Right lobe of liver (tissue), 6 donors: ENCODE measurements around the gene CFAP43. TPM values are rescaled to one million over a fixed set of nuclear protein-coding genes. Genes with fewer than 3 reads are reported as not detected.

Experiments used
- ATAC-seq, 4 donors: fragments of 200-7000 bp; cut with Tn5 transposase; one replicate each; pipeline ENCODE4 v1.9.1; 2020; ENCODE audit warnings: mild to moderate bottlenecking in 4 of 4, moderate library complexity in 4 of 4
- DNase-seq, 3 donors: peaks; one replicate each; pipeline ENCODE4 v3.0.0-alpha.2; 2020
- H3K27ac ChIP-seq, 3 donors: fragments of 200-600 bp; one replicate each; pipeline ENCODE4 v1.8.0; 2022
- H3K27me3 ChIP-seq, 2 donors: fragments of 200-600 bp; one replicate each; pipeline ENCODE4 v1.8.0; 2022
- H3K36me3 ChIP-seq, 4 donors: fragments of 200-600 bp; sonication (generic) in 1 of 4; one replicate each; pipeline versions ENCODE4 v1.5.1 to v1.8.0; 2017 to 2022; ENCODE audit warnings: control low read depth in 1 of 4
- H3K4me1 ChIP-seq, 4 donors: fragments of 200-600 bp; sonication (generic) in 1 of 4; one replicate each; pipeline versions ENCODE4 v1.5.1 to v1.8.0; 2017 to 2022; ENCODE audit warnings: control low read depth in 1 of 4
- H3K4me3 ChIP-seq, 3 donors: fragments of 200-600 bp; one replicate each; pipeline ENCODE4 v1.8.0; 2022
- H3K9me3 ChIP-seq, 4 donors: fragments of 200-600 bp; sonication (generic) in 1 of 4; one replicate each; pipeline versions ENCODE4 v1.5.1 to v1.8.0; 2017 to 2022; ENCODE audit warnings: control low read depth in 1 of 4
- CTCF ChIP-seq, 4 donors: fragments of 200-600 bp in 3 of 4; fragments of 450-650 bp in 1 of 4; IDR thresholded peaks; one replicate each; pipeline versions ENCODE4 v1.5.1 to v1.8.0; 2016 to 2022; ENCODE audit warnings: antibody characterized with exemption in 4 of 4, mild to moderate bottlenecking in 2 of 4
- POLR2A ChIP-seq: fragments of 450-650 bp; IDR thresholded peaks from one replicate; pipeline ENCODE4 v1.6.1; 2017; ENCODE audit warnings: antibody characterized with exemption, mild to moderate bottlenecking
- WGBS: methylation state at CpG from one replicate; pipeline ENCODE4 v1.1.6; 2018; ENCODE audit warnings: low coverage, low lambda C conversion rate; ENCODE audit not compliant: insufficient coverage; ENCODE audit errors: missing lambda C conversion rate; 5-methylcytosine and 5-hydroxymethylcytosine counted together
- intact Hi-C, 2 donors: fragments of 100-400 bp; cut with DNase I; formaldehyde crosslinking; loops; one replicate each; pipeline versions ENCODE4 v1.11.2 to v1.14.1; 2022
- total RNA-seq, 6 experiments: library from RNA; depleted of rRNA in 2 of 6; stranded (reverse); fragments of >200 nt in 2 of 6; fragmentation: NEBNext Ultra II Directional in 3 of 6; extraction: Animal tissue kit (Norgen Biotek cat#: 25700) in 3 of 6; gene quantifications; one replicate each; pipeline versions ENCODE4 v1.1.0 to v1.2.4, GENCODE V29; 2016 to 2023
- donor health status: DM: no; HTN: yes; CAD: no.
- donor health status: DM: no; HTN: no; CAD: no.
- donor health status: DM: no; HTN: no; CAD: no.
- donor health status: DM: no; HTN: yes; CAD: no.
- donor health status: DM: no; HTN: yes; CAD: no.

CFAP43 gene
- total RNA-seq, 6 experiments from 2014 or later = 0.11 to 0.34 (median 0.20) TPM; not detected in 1

- no peaks in the 10 kb centered on the region for H3K36me3 ChIP-seq
- intact Hi-C loops = no loop called here
- H3K4me1 ChIP-seq = no peaks in the 10 kb centered on the region
- no peak overlapping the region for H3K27ac ChIP-seq
- ATAC-seq = no peak
- H3K27me3 ChIP-seq = no peaks in the 10 kb centered on the region
- H3K4me3 ChIP-seq = no peak overlapping the region
- TF ChIP-seq POLR2A = no peak
- no peak for TF ChIP-seq CTCF (IDR thresholded peaks at IDR 0.05)
- 61% methylated on average over 2 of the region's 2 CpGs for WGBS
- no peaks in the 10 kb centered on the region for H3K9me3 ChIP-seq
- DNase-seq = no peak
Measured at GRCh38 chr10:104240078-104240477, 7.9 kb upstream of the CFAP43 start.

GRCh38 chr10:104235801-104236200 lies 3.6 kb upstream of the CFAP43 start:
- peaks cover 0 to 5% (median 0%) of the 10 kb centered on the region in 4 donors for H3K4me1 ChIP-seq
- no peaks in the 10 kb centered on the region for H3K36me3 ChIP-seq
- no peaks in the 10 kb centered on the region for H3K9me3 ChIP-seq
- no peak for DNase-seq
- no peak for ATAC-seq
- no peaks in the 10 kb centered on the region for H3K27me3 ChIP-seq
- no peak overlapping the region for H3K27ac ChIP-seq
- intact Hi-C loops = no loop called here
- H3K4me3 ChIP-seq = no peak overlapping the region
- TF ChIP-seq CTCF (IDR thresholded peaks at IDR 0.05) (no peak), POLR2A (no peak)
- WGBS = 73% methylated on average over 3 of the region's 3 CpGs

GRCh38 chr10:104234934-104235333 lies 2.8 kb upstream of the CFAP43 start:
- WGBS = 80% methylated on average over 1 of the region's 1 CpG

GRCh38 chr10:104233817-104234216 lies 1.7 kb upstream of the CFAP43 start:
- ATAC-seq (peak in 1 of 4 donors; percentile 20), DNase-seq (no peak)
- H3K9me3 ChIP-seq = no peaks in the 10 kb centered on the region
- intact Hi-C loops = no loop called here
- H3K27ac ChIP-seq = no peak overlapping the region
- 29% methylated on average over 1 of the region's 1 CpG for WGBS
- no peaks in the 10 kb centered on the region for H3K36me3 ChIP-seq
- no peak overlapping the region for H3K4me3 ChIP-seq
- TF ChIP-seq CTCF (IDR thresholded peaks at IDR 0.05) = no peak
- TF ChIP-seq POLR2A = no peak
- H3K27me3 ChIP-seq = no peaks in the 10 kb centered on the region
- peaks cover 0 to 5% (median 0%) of the 10 kb centered on the region in 4 donors for H3K4me1 ChIP-seq

More at GRCh38 chr10:104234934-104235333, 2.8 kb upstream of the CFAP43 start:
- ATAC-seq (no peak), DNase-seq (no peak)
- intact Hi-C loops = no loop called here
- H3K36me3 ChIP-seq = no peaks in the 10 kb centered on the region
- H3K4me3 ChIP-seq = no peak overlapping the region
- peaks cover 0 to 5% (median 0%) of the 10 kb centered on the region in 4 donors for H3K4me1 ChIP-seq
- H3K27ac ChIP-seq = no peak overlapping the region
- H3K9me3 ChIP-seq = no peaks in the 10 kb centered on the region
- TF ChIP-seq POLR2A (no peak), CTCF (IDR thresholded peaks at IDR 0.05) (no peak)
- no peaks in the 10 kb centered on the region for H3K27me3 ChIP-seq
